D341Med (cell line): ENCODE measurements around the gene TNRC18.
A peak's percentile ranks its signal among the peaks of the same experiment; 100 is the strongest.
"Not testable (repeated sequence)": the region's sequence is repeated elsewhere in the genome, so short reads cannot be mapped to it uniquely, and the experiment has no call there.

Experiments
- DNase-seq: peaks from one replicate; pipeline ENCODE4 v3.0.0; 2012; ENCODE audit warnings: low spot score

TNRC18 gene

GRCh38 chr7:5349437-5350173 lies 74.0 kb downstream of the TNRC18 start:
- DNase-seq, result no peak

GRCh38 chr7:5349005-5349380 lies 74.6 kb downstream of the TNRC18 start:
- no peak for DNase-seq

GRCh38 chr7:5348134-5349004 lies 75.3 kb downstream of the TNRC18 start:
- DNase-seq, result no peak

- peak; percentile 26 for DNase-seq
Observed at GRCh38 chr7:5345671-5346070, 78.0 kb downstream of the TNRC18 start.

- peak; percentile 22 for DNase-seq
Observed at GRCh38 chr7:5345171-5345570, 78.5 kb downstream of the TNRC18 start.

- no peak for DNase-seq
Observed at GRCh38 chr7:5344342-5344741, 79.3 kb downstream of the TNRC18 start.

GRCh38 chr7:5343884-5344283 lies 79.8 kb downstream of the TNRC18 start:
- DNase-seq, result no peak

- DNase-seq, result no peak
Observed at GRCh38 chr7:5342631-5343030, 81.0 kb downstream of the TNRC18 start.

GRCh38 chr7:5339955-5340354 lies 83.7 kb downstream of the TNRC18 start:
- DNase-seq, result no peak

GRCh38 chr7:5337047-5337446 lies 86.6 kb downstream of the TNRC18 start:
- DNase-seq, result no peak

- no peak for DNase-seq
Observed at GRCh38 chr7:5334671-5335070, 89.0 kb downstream of the TNRC18 start.

- peak; percentile 30 for DNase-seq
Observed at GRCh38 chr7:5333121-5334045, 90.3 kb downstream of the TNRC18 start.

GRCh38 chr7:5332579-5332978 lies 91.1 kb downstream of the TNRC18 start:
- peak; percentile 33 for DNase-seq

GRCh38 chr7:5330288-5330687 lies 93.3 kb downstream of the TNRC18 start:
- DNase-seq, result no peak

GRCh38 chr7:5324961-5325360 lies 98.7 kb downstream of the TNRC18 start:
- DNase-seq, result peak; percentile 18

GRCh38 chr7:5323800-5324781 lies 99.5 kb downstream of the TNRC18 start:
- DNase-seq, result peak; percentile 18

GRCh38 chr7:5322621-5323410 lies 100.8 kb downstream of the TNRC18 start:
- peak; percentile 15 for DNase-seq

GRCh38 chr7:5320802-5321396 lies 102.7 kb downstream of the TNRC18 start:
- DNase-seq, result peak; percentile 18

- DNase-seq, result no peak
Observed at GRCh38 chr7:5320391-5320790, 103.2 kb downstream of the TNRC18 start.

GRCh38 chr7:5318613-5319012 lies 105.0 kb downstream of the TNRC18 start:
- not testable (repeated sequence) for DNase-seq
